CD4-positive, CD25-positive, alpha-beta regulatory T cell (primary cell): ENCODE results near the gene MAP3K8. TPM values are rescaled to one million over a fixed set of nuclear protein-coding genes. Genes with fewer than 3 reads are reported as not detected.
"Not testable (repeated sequence)": the region's sequence is repeated elsewhere in the genome, so short reads cannot be mapped to it uniquely, and the experiment has no call there.

Experiments
- ATAC-seq, 2 donors: fragments of 150-1000 bp; cut with Tn5 transposase; one replicate each; pipeline ENCODE4 v1.10.0; 2021; ENCODE audit warnings: low read depth in 2 of 2, moderate number of reproducible peaks in 2 of 2, moderate library complexity in 1 of 2
- DNase-seq, 3 donors: peaks; one replicate each; pipeline versions ENCODE4 v3.0.0 to v3.0.0-alpha.2; 2012 to 2022; ENCODE audit warnings: mixed read lengths in 1 of 3
- H3K27ac ChIP-seq: one replicate; pipeline ENCODE4 v1.7.0; 2013; ENCODE audit warnings: mild to moderate bottlenecking, low read length; ENCODE audit not compliant: insufficient read depth, poor library complexity, severe bottlenecking
- H3K27me3 ChIP-seq: one replicate; pipeline ENCODE4 v1.7.0; 2013; ENCODE audit warnings: low read length; ENCODE audit not compliant: control insufficient read depth, insufficient read depth
- H3K36me3 ChIP-seq: one replicate; pipeline ENCODE4 v1.7.0; 2013; ENCODE audit warnings: mild to moderate bottlenecking, low read length, moderate library complexity; ENCODE audit not compliant: control insufficient read depth, insufficient read depth
- H3K4me1 ChIP-seq: 2 replicates; pipeline ENCODE4 v1.7.0; 2013; ENCODE audit warnings: mild to moderate bottlenecking, low read length; ENCODE audit not compliant: insufficient read depth, control insufficient read depth, poor library complexity, severe bottlenecking
- H3K4me3 ChIP-seq: one replicate; pipeline ENCODE4 v1.7.0; 2013; ENCODE audit warnings: low read depth, mild to moderate bottlenecking, low read length, moderate library complexity
- H3K9me3 ChIP-seq, 2 experiments: 1 replicate in 1 of 2; 2 replicates in 1 of 2; pipeline ENCODE4 v1.7.0; 2013; ENCODE audit warnings: low read length in 2 of 2, mild to moderate bottlenecking in 1 of 2, moderate library complexity in 1 of 2; ENCODE audit not compliant: control insufficient read depth in 2 of 2
- H3K27ac Mint-ChIP-seq, 3 donors: one replicate each; pipeline ENCODE4 v1.8.0; 2020 to 2022; ENCODE audit warnings: mild to moderate bottlenecking in 3 of 3, mixed read lengths in 3 of 3, moderate library complexity in 2 of 3
- H3K27me3 Mint-ChIP-seq: one replicate; pipeline ENCODE4 v1.8.0; 2022; ENCODE audit warnings: mild to moderate bottlenecking, mixed read lengths
- H3K36me3 Mint-ChIP-seq: one replicate; pipeline ENCODE4 v1.8.0; 2020; ENCODE audit warnings: mixed read lengths
- H3K4me1 Mint-ChIP-seq, 4 donors: one replicate each; pipeline ENCODE4 v1.8.0; 2020 to 2022; ENCODE audit warnings: mixed read lengths in 4 of 4, mild to moderate bottlenecking in 1 of 4
- H3K4me3 Mint-ChIP-seq, 4 donors: one replicate each; pipeline ENCODE4 v1.8.0; 2020 to 2022; ENCODE audit warnings: mild to moderate bottlenecking in 4 of 4, mixed read lengths in 4 of 4, moderate library complexity in 3 of 4
- H3K9me3 Mint-ChIP-seq, 7 donors: one replicate each; pipeline ENCODE4 v1.8.0; 2020 to 2022; ENCODE audit warnings: mixed read lengths in 7 of 7, mild to moderate bottlenecking in 3 of 7, moderate library complexity in 2 of 7
- polyA plus RNA-seq, 4 donors: library from polyadenylated mRNA; unstranded; fragments of 300-500 nt; fragmentation: Illumina TruSeq; gene quantifications; one replicate each; pipeline ENCODE4 v1.2.3, GENCODE V29; 2021
- total RNA-seq: library from RNA; stranded (reverse); gene quantifications from one replicate; pipeline ENCODE4 v1.2.3, GENCODE V29; 2022

MAP3K8 gene
- total and polyA plus RNA-seq, 5 donors from 2014 or later = 0.69 to 31.0 (median 1.1) TPM

- Mint-ChIP-seq H3K4me1 (peaks cover 27 to 54% (median 46%) of the 10 kb centered on the region in 4 donors), H3K27me3 (peaks cover 15% of the 10 kb centered on the region), H3K4me3 (peak overlapping the region; percentile 83 to 95 (median 90)), H3K27ac (peak overlapping the region; percentile 79 to 95 (median 89)), H3K36me3 (peaks cover 8% of the 10 kb centered on the region), H3K9me3 (no peaks in the 10 kb centered on the region)
- ATAC-seq (peak; percentile 26 to 40), DNase-seq (peak; percentile 27 to 62 (median 53))
- H3K36me3 ChIP-seq = no peaks in the 10 kb centered on the region
- H3K9me3 ChIP-seq = no peaks in the 10 kb centered on the region
- H3K4me1 ChIP-seq = peaks cover 49% of the 10 kb centered on the region
- peak overlapping the region; percentile 87 for H3K4me3 ChIP-seq
- no peaks in the 10 kb centered on the region for H3K27me3 ChIP-seq
- H3K27ac ChIP-seq = peak overlapping the region; percentile 80
Measured at GRCh38 chr10:30434273-30435072, 489 bp downstream of the MAP3K8 start.

DNA sequence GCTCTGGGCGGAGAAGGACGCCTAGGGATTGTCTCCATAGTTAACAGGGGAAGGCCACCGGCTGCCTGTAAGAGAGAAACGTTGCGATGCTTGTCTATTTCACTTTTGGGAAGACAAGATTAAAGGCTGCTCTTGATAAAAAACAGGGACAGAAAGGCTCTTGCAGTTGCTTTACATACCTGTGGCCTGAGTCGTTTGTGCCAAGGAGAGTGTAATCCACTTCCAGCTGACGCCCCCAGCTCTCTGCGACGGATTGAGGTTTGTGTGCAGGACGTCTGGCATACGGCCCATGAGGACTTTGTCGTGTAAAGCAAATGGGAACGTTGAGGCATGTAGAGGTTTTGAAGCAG is 1.1 kb downstream of the MAP3K8 start:
- ATAC-seq (no peak), DNase-seq (no peak)
- Mint-ChIP-seq H3K27me3 (peaks cover 15% of the 10 kb centered on the region), H3K27ac (peak overlapping the region; percentile 79 to 95 (median 89)), H3K9me3 (no peaks in the 10 kb centered on the region), H3K4me1 (peaks cover 27 to 54% (median 47%) of the 10 kb centered on the region in 4 donors), H3K4me3 (peak overlapping the region; percentile 83 to 95 (median 90)), H3K36me3 (peaks cover 8% of the 10 kb centered on the region)
- Histone ChIP-seq H3K36me3 (no peaks in the 10 kb centered on the region), H3K4me1 (peaks cover 49% of the 10 kb centered on the region), H3K27me3 (no peaks in the 10 kb centered on the region), H3K4me3 (peak overlapping the region; percentile 87), H3K27ac (peak overlapping the region; percentile 80), H3K9me3 (no peaks in the 10 kb centered on the region)

DNA sequence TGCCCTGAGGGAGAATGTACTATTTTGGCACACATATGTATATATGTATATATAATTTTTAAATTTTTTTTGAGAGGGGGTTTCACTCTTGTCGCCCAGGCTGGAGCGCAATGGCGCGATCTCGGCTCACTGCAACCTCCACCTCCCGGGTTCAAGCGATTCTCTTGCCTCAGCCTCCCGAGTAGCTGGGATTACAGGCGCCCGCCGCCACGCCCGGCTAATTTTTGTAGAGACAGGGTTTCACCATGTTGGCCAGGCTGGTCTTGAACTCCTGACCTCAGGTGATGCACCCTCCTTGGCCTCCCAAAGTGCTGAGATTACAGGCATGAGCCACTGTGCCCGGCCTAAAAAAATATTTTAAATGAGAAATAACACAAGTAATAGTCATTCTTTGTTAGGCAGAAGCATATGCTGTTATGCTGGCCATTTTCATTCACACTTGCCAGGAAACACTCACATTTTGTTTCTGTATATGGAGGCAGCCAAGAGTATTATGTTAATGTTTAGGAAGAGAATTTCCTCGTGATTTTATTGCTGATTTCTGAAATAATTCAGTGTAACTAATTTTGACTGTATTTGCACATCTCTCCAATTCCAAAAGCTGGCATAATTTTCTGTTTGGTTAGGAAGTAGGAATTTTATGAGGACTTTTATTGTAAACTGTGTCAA is 1.6 kb downstream of the MAP3K8 start:
- H3K27ac ChIP-seq = peak overlapping the region; percentile 66
- peaks cover 27 to 54% (median 50%) of the 10 kb centered on the region in 4 donors for H3K4me1 Mint-ChIP-seq
- H3K9me3 ChIP-seq, H3K36me3 ChIP-seq, ATAC-seq, H3K9me3 Mint-ChIP-seq, DNase-seq, H3K27me3 ChIP-seq: not testable (repeated sequence)
- H3K27me3 Mint-ChIP-seq = peaks cover 15% of the 10 kb centered on the region
- peak overlapping the region; percentile 37 to 92 (median 79) for H3K27ac Mint-ChIP-seq
- H3K36me3 Mint-ChIP-seq = peaks cover 11% of the 10 kb centered on the region
- peak overlapping the region; percentile 45 for H3K4me3 ChIP-seq
- peak overlapping the region; percentile 83 to 95 (median 90) for H3K4me3 Mint-ChIP-seq
- peaks cover 49% of the 10 kb centered on the region for H3K4me1 ChIP-seq

GRCh38 chr10:30436191-30436611 is 2.2 kb downstream of the MAP3K8 start:
- peaks cover 27 to 54% (median 46%) of the 10 kb centered on the region in 4 donors for H3K4me1 Mint-ChIP-seq

GRCh38 chr10:30436671-30437030 is 2.7 kb downstream of the MAP3K8 start:
- peak overlapping the region; percentile 76 for H3K4me3 ChIP-seq

More at GRCh38 chr10:30436191-30436611, 2.2 kb downstream of the MAP3K8 start:
- ATAC-seq (no peak), DNase-seq (no peak)
- peak overlapping the region; percentile 45 for H3K4me3 ChIP-seq
- Mint-ChIP-seq H3K36me3 (peaks cover 11% of the 10 kb centered on the region), H3K9me3 (no peaks in the 10 kb centered on the region), H3K27me3 (peaks cover 11% of the 10 kb centered on the region), H3K27ac (peak overlapping the region; percentile 37 to 92 (median 53)), H3K4me3 (peak overlapping the region; percentile 52 to 83 (median 77))
- H3K4me1 ChIP-seq = peaks cover 49% of the 10 kb centered on the region
- no peaks in the 10 kb centered on the region for H3K9me3 ChIP-seq
- H3K27me3 ChIP-seq = no peaks in the 10 kb centered on the region
- peak overlapping the region; percentile 66 for H3K27ac ChIP-seq
- no peaks in the 10 kb centered on the region for H3K36me3 ChIP-seq

DNA sequence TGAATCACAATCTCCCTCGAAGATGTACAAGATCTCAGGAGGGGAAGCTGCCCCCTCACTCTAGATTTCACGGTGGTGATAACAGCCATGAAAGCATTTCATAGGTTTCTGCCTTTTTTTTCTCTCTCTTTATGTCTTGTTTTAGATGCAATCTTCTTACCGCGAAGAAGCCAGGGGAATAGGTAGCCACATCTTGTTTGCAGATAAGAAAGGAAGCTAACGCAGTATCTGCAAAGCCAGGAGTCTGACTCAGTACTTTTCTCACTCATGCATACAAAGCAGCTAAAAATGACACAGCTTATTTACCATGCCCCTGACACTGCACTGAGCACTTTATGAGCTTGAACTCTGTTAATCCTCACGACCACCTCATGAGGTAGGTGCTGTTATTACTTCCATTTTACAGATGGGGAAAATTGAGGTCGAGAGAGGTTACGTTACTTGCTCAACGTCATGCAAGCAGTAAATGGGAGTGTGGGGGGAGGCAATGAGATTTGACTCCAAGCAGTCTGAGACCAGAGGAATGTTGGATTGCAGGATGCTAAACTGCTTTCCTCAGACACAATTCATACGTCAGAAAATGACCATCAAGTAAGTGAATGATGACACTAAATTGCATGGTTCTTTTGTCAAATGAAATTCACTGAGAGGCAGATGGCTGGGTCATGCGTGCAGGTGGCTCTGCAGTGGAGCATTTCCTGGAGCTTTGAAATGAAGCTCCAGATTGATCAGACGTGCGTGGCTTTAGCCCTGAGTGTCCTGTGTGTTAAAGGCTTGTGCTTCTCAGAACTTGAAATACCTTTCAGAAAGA is 3.3 kb downstream of the MAP3K8 start:
- peaks cover 6% of the 10 kb centered on the region for H3K27me3 Mint-ChIP-seq

More at GRCh38 chr10:30436671-30437030, 2.7 kb downstream of the MAP3K8 start:
- Mint-ChIP-seq H3K36me3 (peaks cover 11% of the 10 kb centered on the region), H3K27ac (peak overlapping the region; percentile 53 to 75 (median 70)), H3K27me3 (peaks cover 7% of the 10 kb centered on the region), H3K9me3 (no peaks in the 10 kb centered on the region), H3K4me3 (peak overlapping the region; percentile 67 to 83 (median 74)), H3K4me1 (peaks cover 27 to 53% (median 43%) of the 10 kb centered on the region in 4 donors)
- no peaks in the 10 kb centered on the region for H3K27me3 ChIP-seq
- peak overlapping the region; percentile 66 for H3K27ac ChIP-seq
- ATAC-seq (no peak), DNase-seq (no peak)
- H3K9me3 ChIP-seq = no peaks in the 10 kb centered on the region
- peaks cover 48% of the 10 kb centered on the region for H3K4me1 ChIP-seq
- no peaks in the 10 kb centered on the region for H3K36me3 ChIP-seq

More for the DNA sequence above, 3.3 kb downstream of the MAP3K8 start:
- H3K4me3 ChIP-seq = peak overlapping the region; percentile 76
- H3K27ac ChIP-seq = peak overlapping the region; percentile 66
- no peaks in the 10 kb centered on the region for H3K27me3 ChIP-seq
- H3K4me3 Mint-ChIP-seq = peak overlapping the region; percentile 67 to 83 (median 74)
- H3K36me3 Mint-ChIP-seq = peaks cover 14% of the 10 kb centered on the region
- DNase-seq (peak in 2 of 3 donors; percentile 45 to 75), ATAC-seq (peak; percentile 53 to 56)
- peak overlapping the region; percentile 53 to 86 (median 70) for H3K27ac Mint-ChIP-seq
- no peaks in the 10 kb centered on the region for H3K9me3 Mint-ChIP-seq
- peaks cover 27 to 57% (median 43%) of the 10 kb centered on the region in 4 donors for H3K4me1 Mint-ChIP-seq
- H3K36me3 ChIP-seq = no peaks in the 10 kb centered on the region
- peaks cover 45% of the 10 kb centered on the region for H3K4me1 ChIP-seq
- H3K9me3 ChIP-seq = no peaks in the 10 kb centered on the region
